DMS53 treated with DMSO at 0.1 percent for 48 hours (cell line): ENCODE measurements around the gene TSPEAR.
"Not testable (repeated sequence)": the region's sequence is repeated elsewhere in the genome, so short reads cannot be mapped to it uniquely, and the experiment has no call there.

Experiments used
- DNase-seq: peaks from one replicate; lab custom pipeline; 2025; ENCODE audit not compliant: unreplicated experiment; lab: John Stamatoyannopoulos, UW

TSPEAR gene

DNA sequence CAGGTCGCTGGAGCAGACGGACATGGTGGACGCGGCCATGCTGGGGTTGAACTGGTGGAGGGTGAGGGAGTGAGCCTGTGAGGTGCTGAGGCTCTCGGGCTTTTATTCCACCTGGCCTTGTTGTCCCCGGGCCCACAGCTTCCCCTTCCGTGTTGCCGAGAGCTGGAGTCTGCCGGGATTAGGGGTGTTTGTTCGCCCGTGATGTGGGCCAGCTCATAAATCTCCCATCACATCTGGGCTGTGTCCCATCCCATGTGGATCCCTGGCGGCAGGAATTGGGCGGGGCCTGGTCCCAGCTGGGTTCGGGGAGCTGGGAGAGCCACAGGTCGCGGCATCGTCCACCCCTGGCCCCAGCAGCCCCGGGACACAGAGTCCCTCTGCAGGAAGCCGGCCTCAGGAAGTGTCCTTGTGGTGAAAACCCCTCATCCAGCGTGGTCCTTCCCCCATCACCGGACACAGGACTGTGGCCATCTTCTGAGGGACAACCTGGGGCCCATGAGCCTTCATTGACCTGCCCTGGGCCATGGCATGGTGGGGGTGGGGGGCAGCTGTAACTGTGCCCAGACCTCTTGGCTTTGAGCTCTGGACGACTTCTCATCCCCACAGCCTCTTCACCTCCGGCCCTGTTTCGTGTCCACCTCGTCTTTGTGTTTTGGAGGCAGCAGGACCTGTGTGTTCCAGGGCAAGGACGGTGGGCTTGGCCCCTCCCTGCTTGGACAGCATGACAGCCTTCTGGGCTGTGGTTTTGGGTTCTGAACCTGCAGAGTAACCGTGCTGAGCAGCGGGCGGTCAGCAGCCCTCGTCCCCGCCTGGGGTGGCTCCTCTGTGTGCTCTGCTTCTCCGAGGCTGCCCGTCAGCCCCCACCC, 118.7 kb downstream of the TSPEAR start, which contains the start of gene KRTAP10-6:
KRTAP10-6 (minus strand) TSS at position 60 of the 866 bp plus-strand sequence; CDS start at position 39, 21 bp downstream.
- DNase-seq, result no peak

DNA sequence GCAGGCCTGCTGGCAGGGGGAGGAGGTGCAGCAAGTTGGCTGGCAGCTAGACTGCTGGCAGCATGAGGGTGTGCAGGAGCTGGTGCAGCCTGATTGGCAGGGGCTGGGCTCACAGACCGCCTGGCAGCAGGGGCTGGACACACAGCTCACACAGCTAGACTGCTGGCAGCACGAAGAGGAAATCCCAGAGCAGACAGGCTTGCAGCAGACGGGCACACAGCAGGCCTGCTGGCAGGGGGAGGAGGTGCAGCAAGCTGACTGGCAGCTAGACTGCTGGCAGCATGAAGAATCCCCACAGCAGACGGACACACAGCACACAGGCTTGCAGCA, 119.6 kb downstream of the TSPEAR start:
- not testable (repeated sequence) for DNase-seq

DNA sequence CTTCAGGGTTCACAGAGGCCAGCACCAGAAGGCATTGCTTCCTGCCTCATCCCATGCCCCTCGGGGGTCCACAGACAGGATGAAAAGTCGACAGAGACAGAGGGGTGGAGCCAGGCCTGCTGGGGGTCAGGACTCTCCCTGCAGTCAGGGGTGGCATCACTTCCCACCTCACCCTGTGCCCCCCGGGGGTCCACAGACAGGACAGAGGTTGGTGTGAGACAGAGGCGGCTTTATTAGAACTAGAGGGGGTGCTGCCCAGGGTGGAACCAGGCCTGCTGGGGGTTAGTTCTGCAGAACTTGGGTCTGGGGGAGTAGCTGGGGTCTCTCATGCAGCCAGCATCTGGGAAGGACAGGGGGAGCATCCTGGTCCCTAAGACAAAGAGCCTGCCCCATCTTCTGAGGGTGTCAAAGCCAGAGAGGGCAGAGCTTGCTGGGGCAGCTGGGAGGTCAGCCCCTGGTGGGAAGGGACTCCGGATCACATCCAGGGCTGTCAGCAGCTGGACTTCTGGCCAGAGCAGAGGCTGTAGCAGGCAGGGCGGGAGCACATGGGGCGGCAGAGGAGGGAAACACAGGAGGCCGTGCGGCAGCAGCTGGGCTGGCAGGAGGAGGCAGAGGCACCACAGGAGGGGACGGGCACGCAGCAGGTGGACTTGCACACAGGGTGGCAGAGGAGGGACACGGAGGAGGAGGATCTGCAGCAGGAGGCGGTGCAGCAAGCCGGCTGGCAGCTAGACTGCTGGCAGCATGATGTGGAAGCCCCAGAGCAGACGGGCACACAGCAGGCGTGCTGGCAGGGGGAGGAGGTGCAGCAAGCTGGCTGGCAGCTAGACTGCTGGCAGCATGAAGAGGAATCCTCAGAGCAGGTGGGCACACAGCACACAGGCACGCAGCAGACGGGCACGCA, 120.2 kb downstream of the TSPEAR start:
- DNase-seq, result not testable (repeated sequence)

DNA sequence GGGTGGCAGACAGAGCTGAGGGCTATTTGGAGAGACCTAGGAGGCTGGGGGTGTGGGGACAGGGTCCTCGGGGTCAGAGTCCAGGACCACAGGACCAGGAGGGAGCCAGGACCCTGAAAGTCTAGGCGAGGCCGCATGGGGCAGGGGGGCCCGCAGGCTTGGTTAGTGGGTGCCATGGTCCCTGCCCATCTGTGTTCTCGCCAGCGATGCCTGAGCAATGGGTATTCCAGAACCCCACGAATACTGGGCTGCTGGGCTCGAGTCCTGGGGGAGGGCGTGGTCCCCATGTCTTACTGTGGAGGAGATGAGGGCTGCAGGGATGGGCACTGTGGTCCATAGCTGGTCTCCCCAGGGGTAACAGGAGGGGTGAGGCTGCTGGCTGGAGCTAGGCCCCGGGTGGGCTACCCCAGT, 121.1 kb downstream of the TSPEAR start:
- no peak for DNase-seq

DNA sequence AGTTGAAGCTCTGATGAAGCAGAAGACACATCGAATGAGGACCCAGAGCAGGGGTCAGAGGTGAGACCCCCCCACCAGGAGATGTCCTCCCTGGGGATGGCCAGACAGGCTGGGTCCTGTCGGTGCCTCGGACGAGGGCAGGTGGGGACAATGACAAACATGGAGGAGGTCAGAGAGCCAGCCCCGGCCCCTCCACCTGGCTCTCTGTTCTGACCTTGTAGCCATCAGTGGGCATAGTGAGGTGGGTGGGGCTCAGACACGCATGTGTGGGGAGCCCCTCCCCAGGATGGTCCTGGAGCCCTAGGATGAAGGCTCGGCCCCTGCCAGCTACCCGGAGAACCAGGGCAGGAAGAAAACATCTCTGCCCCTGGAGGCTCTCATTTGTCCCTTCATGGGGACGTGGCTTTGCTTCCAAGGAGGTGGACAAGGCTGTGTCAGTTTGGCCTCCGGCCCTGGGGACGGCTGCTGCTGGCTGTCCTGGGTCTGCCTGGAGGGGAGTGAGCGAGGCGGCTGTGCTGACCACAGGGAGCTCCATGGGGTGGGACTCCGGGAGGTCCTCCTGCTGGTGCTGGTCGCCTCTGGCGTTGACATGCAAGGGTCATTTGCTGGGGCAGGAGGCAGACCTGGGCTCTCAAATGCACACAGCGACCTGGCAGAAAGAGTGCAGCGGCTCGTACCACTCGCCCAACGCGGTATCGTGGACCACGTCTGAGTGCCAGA, 121.6 kb downstream of the TSPEAR start:
- no peak for DNase-seq

DNA sequence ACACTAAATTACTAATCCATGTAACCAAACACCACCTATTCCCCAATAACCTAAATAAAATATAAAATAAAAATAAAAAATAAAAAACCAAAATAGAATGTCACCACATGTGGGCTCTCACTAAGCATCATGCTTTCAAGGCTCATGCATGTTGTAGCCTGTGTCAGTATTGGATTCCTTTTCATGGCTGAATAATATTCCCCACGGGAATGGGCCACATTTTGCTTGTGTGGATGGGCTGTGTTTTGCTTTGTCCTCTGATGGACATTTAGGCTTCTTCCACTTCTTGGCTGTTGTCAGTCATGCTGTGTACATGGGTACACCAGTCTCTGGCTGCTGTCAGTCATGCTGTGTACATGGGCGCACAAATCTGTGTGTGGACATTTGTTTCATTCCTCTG, 122.3 kb downstream of the TSPEAR start:
- no peak for DNase-seq

DNA sequence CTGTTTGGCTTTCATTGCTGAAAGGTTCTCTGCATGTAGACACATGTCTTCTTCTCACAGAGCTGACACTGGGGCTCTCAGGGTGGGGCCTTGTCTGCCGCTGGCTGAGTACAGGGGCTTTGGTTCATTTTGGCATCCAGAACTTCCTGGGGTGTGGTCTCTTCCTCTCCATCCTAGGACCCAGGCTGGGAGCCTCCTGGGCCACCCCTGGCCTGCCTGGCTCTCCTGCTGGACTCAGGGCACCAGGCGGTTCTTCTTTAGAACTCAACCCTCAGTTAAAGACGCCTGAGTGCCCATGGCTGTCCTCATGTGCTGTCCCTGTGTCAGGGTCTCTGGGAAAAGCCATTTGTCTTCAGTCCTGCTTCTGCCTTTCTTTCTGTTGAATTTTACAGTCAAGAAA, 125.5 kb downstream of the TSPEAR start:
- no peak for DNase-seq

DNA sequence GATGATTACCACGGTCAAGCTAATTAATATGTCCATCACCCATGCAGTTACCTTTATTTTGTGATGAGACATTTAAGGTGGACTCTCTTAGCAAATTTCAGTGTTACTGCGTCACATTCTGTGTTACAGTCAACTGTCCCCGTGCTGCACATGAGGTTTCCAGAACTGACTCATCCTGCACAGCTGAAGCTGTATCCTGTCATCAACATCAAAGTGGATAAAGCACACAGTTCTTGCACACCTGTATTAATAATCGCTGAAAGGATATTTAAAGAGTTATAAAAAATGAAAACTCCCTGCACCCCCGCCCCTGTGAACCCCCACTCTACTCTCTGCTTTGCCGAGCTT, 127.6 kb downstream of the TSPEAR start:
- no peak for DNase-seq

DNA sequence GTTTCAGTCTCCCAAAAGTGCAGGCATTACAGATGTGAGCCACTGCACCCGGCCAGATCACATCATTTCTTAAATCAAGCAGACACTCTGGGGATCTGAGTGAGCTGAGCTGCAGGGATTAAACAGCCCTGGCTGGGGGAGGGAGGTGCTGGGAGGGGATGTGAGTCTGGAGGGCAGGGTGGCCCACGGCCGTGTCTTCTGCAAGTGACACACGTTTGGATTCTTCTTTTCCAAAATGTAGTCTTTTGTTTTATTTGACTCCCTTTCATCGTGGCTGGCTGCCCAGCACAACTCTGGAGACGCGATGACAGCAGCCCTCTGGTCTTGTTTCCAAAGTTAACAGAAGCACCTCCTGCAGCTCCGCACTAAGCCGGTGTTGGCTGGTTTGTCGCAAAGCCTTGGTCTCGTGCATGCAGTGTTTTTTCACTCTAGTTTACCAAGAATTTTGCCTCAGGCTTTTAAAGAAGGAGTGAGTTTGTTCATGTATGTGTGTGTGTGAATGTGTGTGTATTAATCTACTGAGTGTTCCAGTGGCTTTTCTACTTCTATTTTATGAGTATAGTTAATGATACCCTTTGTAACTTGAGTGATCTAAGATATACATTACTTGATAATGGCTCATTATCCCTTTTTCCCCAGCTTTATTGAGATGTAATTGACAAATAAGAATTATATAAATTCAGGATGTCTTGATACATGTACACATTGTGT, 128.1 kb downstream of the TSPEAR start:
- DNase-seq, result no peak

DNA sequence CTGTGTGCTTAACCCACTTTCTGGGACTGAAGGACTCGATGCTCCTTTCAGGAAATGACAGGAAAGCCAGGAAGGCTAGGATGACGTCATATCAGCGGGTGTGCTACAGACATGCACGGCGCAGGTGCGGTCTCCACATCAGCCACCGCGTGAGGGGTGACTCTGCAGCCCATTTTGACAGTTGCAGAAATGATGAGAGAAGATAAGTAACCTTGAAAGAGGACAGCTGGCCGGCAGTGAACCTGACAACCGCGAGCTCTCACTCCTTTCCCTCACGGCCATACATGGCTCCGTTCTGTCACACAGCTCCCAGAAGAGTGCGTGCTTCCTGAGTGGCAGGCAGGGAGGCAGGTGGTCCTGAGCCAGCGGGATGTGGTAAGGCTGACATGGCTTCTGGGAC, 129.3 kb downstream of the TSPEAR start:
- DNase-seq, result no peak

DNA sequence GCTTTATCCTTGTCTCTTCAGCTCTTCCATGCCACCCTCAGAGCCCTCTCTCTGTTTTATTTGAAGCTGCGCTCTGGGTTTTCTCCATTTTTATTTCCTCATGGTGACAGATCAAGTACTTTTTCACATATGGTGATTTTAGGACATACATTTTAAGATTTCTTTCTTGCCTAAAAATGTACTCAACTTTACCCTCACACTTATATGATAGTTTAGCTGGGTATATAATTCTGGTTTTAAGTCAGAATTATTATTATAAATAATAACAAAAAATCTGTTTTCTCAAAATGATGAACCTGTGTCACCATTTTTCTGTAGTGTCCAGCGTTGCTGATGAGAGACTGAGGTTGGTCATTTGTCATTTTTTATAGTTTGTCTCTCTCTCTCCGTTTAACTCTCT, 130.2 kb downstream of the TSPEAR start:
- DNase-seq, result no peak

DNA sequence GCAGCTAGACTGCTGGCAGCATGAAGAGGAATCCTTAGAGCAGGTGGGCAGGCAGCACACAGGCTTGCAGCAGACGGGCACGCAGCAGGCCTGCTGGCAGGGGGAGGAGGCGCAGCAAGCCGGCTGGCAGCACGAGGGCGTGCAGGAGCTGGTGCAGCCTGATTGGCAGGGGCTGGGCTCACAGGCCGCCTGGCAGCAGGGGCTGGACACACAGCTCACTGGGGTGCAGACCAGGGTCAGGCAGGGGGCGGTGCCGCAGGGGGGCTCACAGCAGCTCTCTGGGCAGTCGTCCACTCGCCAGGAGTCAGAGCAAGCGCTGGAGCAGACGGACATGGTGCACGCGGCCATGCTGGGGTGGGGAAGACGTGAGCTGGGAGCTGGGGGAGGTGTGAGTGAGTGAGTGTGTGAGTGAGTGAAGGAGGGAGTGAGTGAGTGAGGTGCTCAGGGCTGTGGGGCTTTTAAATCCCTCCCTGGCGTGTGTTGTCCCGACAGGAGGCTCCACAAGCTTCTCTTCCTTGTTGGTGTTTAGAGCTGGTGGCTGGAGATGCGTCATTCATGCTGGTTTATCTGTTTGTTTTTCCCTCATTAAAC, 131.0 kb downstream of the TSPEAR start, which contains the start of gene KRTAP10-5:
KRTAP10-5 (minus strand) TSS at position 374 of the 591 bp plus-strand sequence; CDS start at position 348, 26 bp downstream.
- peak; percentile 29 for DNase-seq

DNA sequence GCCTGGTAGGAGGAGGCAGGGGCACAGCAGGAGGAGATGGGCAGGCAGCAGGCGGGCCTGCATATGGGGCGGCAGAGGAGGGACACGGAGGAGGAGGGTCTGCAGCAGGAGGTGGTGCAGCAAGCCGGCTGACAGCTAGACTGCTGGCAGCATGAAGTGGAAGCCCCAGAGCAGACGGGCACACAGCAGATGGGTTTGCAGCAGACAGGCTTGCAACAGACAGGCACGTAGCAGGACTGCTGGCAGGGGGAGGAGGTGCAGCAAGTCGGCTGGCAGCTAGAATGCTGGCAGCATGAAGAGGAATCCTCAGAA, 131.6 kb downstream of the TSPEAR start:
- no peak for DNase-seq

DNA sequence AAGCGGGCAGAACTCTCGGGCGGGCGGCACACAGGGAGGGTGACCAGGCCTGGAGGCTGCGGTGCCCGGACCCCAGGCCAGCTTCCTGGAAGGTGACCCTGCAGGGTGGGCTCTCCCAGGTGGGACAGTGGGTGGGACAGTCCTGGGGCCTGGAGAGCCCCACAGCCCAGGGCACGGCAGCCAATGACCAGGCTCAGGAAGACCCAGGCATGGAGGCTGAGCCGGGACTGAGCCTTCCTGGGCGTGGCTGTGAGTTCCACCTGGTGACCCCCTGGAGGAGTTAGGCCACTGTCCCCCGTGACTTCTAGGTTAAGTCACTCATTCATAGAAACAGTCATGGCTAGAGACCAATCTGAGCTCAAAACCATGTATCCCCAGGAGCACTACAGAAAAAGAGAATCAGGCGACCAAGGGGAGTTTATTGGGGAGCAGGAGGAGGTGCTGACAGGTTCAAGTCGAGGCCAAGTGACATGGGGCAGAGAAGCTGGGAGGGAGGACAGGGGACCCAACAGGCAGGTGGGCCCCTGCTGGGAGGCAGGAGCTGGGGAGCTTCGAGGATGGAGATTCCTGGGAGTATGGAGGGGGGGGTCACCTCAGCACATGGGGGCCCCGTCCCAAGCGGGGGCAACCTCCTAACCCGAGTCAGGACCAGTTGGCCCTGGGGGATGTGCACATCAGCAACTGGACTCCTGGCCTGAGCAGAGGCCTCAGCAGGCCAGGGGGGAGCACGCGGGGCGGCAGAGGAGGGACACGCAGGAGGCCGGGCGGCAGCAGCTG, 132.1 kb downstream of the TSPEAR start:
- no peak for DNase-seq

DNA sequence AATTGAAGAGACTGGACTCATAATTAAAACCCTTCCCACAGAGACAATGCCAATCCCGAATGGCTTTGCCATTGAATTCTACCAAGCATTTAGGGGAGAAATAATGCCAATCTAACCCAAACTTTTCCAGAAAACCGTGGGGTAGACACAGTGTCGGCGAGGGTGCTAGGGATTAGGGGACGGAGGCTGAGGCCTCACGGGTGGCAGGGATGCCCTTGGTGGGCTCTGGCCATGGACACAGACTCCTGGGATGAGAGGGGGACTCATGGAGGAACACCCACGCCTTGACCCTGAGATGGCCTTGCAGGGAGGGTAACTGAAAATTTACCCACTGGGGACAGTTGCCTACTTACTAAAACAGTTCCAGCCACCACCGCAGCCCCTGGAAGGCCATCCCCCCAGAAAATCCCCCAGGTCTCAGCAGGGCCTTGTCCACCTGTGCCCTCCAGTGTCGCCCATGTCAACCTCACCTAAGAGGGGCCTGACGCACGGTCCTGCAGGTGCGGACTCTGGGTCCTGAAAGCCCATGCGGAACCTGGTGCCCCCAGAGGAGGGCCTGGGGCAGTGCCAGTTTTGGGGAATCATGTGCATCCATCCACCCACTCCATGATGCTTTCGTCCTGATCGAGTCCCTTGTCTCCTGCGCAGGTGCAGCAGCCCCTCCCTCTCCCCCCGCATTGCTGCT, 132.9 kb downstream of the TSPEAR start:
- DNase-seq, result no peak

DNA sequence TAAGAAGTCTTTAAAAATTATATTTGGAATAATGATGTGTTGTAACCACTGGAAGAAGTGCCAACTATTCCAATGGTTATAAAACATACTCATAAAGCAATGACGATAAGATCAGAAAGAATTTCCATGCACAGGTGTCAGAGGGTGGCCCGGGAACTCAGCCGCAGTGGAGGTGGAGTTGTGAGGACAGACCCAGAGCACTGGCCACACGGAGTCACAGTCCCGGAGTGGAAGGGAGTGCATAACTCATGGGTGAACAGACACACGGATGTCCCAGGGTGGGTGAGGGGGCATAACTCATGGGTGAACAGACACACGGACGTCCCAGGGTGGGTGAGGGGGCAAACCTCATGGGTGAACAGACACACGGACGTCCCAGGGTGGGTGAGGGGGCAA, 135.3 kb downstream of the TSPEAR start:
- no peak for DNase-seq

DNA sequence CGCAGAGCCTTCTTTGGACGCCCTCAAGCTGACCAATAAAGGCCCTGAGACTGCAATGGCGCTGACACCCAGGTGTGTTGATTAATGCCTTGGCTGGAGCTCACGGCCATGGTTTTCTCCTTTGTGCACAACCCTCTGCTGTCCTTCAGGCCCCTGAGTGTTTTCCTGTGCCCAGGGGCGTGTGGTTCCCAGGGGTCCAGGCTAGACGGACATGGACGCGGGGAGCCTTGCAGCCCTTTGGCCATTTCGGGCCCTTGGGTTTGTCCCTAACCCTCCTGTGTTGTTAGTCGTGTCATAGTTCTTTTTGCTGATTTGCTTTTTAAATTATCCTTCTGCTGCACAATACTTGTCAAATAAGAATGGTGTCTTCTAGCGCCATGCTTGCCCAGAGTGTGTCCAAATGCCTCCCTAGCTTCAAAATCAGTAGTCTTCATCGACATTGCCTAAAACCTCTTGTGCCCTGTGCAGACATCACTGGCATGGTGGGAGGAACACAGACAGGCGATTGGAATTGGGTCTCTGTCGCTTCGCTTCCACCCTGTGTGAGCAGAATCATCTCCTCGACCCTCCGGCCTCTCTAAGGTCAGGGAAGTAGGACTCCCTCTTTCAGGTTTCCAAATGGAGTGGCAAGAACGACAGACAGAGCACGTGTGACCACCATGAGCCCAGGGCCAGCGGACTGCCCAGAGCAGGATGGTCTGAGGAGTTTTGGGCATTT, 135.9 kb downstream of the TSPEAR start:
- DNase-seq, result no peak

DNA sequence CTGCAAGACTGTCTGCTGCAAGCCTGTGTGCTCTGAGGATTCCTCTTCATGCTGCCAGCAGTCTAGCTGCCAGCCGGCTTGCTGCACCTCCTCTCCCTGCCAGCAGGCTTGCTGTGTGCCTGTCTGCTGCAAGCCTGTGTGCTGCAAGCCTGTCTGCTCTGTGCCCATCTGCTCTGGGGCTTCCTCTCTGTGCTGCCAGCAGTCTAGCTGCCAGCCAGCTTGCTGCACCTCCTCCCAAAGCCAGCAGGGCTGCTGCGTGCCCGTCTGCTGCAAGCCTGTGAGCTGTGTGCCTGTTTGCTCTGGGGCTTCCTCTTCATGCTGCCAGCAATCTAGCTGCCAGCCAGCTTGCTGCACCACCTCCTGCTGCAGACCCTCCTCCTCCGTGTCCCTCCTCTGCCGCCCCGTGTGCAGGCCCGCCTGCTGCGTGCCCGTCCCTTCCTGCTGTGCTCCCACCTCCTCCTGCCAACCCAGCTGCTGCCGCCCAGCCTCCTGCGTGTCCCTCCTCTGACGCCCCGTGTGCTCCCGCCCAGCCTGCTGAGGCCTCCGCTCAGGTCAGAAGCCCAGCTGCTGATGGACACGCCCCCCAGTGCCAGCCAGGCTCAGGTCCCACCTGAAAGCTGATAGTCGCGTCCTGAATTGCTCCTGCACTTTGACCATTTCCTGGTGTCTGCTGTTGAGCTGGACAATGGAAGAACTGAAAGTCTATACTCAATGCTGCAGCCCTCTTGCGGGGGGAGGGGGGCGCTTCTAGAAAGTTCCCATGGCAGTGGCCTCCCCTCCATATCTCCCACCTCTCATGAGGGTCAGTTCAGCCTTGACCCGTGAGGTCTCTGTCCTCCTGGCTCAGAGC, 136.7 kb downstream of the TSPEAR start:
- DNase-seq, result peak; percentile 48
